ENCODE measurements around the gene SLC35F3.
A peak's percentile ranks its signal among the peaks of the same experiment; 100 is the strongest.

SLC35F3 gene

DNA sequence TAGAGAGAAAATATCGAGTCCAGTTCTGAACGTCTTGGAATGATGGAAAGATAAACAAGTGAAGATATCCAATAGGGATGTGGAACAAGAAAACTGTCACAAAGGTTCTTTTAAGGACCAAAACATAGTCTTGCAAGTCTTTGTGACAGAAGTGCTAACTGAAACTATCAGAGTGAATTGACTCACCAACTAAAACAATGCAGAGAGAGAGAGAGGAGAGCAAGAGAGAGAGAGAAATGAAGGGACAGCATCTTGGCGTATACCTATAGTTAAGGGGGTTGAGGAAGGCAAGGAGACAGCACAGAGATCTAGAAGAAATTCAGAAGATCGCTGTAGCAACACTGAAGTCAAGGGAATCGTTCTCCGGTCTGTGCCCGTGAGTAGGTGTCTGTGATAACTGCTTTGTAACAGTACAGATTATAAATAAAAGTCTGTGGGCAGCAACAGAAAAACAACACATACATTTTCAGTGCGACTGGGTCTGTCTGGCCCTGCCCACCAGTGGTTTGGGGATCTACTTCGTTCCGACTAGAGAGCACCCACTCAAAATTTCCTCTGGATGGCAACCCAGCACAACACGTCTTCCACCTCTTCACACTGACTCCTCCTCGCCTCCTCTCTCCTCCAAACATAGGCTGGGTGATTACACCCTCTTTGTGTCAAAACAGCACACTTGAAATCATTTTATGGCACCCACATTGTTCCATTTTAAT lies 464.0 kb downstream of the SLC35F3 start:
- DNase-seq (ENCODE audit: low spot score) = no peak

DNA sequence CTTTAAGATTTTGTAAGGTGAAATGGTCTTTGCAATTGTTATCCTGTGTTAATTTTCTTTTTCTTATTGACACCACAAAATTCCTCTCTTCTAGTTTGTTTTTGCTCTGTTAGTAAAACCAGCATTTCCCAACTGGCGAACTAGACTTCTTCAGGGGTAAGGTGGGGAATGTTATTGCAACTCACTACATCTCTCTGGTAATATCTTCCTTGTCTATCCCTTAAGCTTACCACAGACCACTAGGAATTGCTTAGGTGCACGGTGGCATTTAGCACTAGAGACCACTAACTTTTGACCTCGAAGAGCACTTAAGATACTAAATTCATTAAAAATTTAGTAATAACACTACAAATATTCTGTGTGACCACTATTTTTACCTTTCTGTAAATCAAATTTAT lies 464.6 kb downstream of the SLC35F3 start:
- no peak for DNase-seq (ENCODE audit: low spot score)

DNA sequence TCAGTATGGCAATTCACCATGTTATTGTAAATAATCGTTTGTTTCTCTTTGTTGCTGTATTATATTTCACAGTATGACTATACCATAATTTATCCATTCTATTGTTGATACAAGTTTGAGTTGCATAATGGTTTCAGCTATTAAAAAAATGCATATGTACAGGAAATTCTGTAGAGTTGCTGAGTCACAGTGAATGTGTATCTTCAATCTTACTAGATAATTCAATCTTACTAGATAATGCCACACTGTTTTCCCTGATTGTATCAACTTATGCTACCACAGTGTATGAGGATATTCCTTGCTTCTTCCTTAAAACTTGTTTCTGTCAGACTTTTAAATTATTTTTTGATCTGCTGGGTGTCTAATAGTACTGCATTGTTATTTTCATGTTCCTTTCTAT lies 465.3 kb downstream of the SLC35F3 start:
- peak; percentile 24 for DNase-seq (ENCODE audit: low spot score)

DNA sequence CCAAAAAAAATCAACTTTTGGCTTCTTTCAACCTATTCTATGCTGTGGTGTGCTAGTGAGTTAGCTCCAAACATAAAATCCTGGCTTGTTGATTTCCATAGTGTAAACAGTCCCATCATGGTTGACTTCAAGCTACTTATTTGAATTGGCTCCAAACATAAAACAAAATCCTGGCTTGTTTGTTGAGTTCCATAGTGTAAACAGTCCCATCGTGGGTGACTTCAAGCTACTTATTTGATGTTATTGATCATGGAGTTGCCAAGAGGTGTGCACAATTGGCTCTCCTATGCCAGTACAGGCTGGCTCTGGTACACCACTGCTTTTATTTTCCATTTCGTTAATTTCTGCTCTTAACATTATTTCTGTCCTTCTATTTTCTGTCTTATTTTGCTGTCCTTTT lies 466.9 kb downstream of the SLC35F3 start:
- DNase-seq (ENCODE audit: low spot score) = no peak

- DNase-seq (ENCODE audit: low spot score) = no peak
Measured at GRCh38 chr1:234372011-234372757, 467.7 kb downstream of the SLC35F3 start.

DNA sequence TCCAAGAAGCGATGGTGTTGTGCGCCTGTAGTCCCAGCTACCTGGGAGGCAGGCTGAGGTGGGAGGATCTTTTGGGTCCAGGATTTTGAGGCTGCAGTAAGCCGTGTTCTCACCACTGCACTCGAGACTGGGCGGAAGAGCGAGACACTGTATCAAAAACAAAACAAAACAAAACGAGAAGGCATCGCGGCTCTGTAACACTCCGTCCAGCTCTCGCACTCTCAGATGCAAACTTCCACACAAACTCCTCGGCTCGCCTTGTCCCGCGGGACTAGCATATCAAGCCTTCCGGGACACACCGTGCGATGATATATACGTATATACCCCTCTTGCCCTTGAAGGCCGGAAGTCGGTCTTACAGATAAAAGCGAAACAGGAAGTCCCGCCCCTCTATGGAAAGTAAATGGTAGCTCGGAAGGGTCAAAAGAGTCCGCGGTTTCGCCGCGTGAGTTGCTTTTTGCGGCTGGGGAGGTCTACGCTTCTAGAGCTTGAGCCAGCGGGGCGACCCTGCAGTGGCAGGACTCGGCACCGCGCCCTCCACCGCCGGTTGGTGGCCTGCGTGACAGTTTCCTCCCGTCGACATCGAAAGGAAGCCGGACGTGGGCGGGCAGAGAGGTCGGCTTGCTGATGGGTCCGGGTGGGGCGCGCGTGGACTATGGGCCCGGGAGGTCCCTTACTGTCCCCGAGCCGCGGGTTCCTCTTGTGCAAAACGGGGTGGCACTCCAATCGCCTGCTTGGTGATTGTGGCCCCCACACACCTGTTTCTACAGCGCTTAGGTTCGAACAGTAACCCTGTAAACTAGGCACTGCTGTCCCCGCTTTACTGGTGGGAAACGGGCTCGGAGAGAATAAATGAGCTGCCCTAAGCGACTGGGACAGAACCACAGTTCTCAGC lies 468.8 kb downstream of the SLC35F3 start, which contains the start of gene COA6:
TSS of gene COA6 (plus strand) at position 393 of the 895 bp plus-strand sequence. CDS start at position 404, 11 bp downstream.
- peak; percentile 94 for DNase-seq (ENCODE audit: low spot score)

- no peak for DNase-seq (ENCODE audit: low spot score)
Measured at GRCh38 chr1:234373959-234374254, 469.4 kb downstream of the SLC35F3 start.
